HG03159 (cell line): ENCODE results near the gene CCDC77.

Source experiments
- ATAC-seq: cut with Tn5 transposase; IDR thresholded peaks from one replicate; pipeline ENCODE4 v1.9.1; 2021; ENCODE audit warnings: mild to moderate bottlenecking, moderate library complexity; ENCODE audit not compliant: unreplicated experiment

The CCDC77 gene

DNA sequence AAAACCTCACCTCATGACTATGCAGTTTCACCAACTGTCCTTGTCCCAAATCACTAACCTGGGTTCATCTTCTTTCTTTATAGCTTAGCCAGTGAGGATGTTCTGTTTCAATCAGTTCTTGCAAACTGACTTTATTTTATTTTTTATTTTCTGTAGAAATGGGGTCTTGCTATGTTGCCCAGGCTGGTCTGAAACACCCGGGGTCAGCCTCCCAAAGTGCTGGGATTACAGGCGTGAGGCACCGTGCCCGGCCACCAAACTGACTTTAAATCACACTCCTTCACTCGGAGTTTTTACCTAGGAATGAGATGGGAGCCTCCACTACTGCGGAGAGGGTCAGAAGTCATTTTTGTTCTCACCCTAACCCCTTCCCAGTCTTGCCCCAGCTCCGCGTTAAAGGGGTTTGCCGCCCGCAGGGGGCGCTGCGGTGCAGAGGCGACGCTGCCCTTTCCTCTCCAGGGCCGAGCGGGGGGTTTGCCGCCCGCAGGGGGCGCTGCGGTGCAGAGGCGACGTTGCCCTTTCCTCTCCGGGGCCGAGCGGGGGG is 51.3 kb downstream of the CCDC77 start:
- no peak for ATAC-seq

GRCh38 chr12:454833-455232 is 53.4 kb downstream of the CCDC77 start:
- no peak for ATAC-seq

- no peak for ATAC-seq
These were observed 54.4 kb downstream of the CCDC77 start for GRCh38 chr12:455821-456220.

DNA sequence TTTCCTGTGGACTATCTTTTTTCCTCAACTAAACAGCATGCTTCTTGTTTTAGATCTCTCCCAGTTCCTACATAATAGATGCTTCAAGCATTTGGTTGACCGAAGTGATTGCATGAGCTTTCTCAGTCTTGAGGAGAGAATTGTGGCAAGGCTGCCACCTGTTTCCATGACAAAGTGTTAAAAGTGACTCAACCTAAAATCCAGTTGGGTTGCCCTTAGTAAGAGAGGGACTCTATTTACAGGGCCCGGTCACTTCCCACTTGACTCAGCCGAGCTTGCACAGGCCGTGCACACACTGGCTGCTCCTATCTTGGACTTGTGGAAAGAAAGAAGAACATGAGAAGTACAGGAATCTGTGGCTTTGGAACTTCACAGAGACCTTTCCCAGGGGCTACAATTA is 56.2 kb downstream of the CCDC77 start:
- ATAC-seq: no peak

GRCh38 chr12:459050-459429 is 57.6 kb downstream of the CCDC77 start:
- ATAC-seq: no peak

GRCh38 chr12:459430-460258 is 58.2 kb downstream of the CCDC77 start, which contains the start of gene B4GALNT3:
TSS of gene B4GALNT3 (plus strand) at chr12:459939. CDS start at chr12:460377, 438 bp downstream.
- ATAC-seq: no peak

DNA sequence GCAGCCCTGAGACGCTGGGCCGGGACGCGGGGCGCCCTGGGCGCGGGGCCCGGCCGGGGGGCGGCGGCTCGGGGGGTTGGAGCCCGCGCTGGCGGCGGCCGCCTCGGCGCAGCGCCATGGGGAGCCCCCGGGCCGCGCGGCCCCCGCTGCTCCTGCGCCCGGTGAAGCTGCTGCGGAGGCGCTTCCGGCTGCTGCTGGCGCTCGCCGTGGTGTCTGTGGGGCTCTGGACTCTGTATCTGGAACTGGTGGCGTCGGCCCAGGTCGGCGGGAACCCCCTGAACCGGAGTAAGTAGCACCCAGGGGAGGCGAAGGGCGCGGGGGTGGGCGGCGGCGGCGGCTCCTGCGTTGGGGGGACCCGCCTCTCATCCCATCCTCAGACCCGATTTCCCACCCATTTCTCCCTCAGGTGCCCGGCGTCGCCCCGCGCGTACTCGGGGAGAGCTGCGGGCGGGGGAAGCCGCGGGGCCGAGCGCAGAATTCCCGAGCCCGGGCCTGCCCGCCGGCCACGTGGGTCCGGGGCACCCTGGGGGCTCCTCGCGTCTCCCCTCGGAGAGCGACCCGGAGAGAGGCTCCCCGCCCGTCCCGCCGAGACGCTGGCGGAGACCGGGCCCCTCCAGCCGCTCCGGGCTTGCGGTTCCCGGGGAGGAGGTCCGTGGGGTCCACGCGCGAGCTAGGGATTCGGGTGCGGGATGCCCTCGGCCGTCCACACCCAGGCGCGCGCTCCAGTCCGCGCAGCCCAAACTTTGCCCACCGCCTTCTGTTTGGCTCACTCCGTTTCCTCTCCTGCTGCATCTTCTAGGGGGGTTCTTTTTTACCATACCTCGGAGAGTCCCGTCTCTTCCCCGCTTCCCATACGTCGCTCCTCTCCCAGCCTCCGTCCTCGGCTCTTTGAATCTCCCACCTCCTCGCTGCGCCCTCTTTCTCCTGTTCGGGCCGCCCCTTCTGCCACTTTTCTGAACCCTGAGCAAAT is 59.1 kb downstream of the CCDC77 start:
- no peak for ATAC-seq

DNA sequence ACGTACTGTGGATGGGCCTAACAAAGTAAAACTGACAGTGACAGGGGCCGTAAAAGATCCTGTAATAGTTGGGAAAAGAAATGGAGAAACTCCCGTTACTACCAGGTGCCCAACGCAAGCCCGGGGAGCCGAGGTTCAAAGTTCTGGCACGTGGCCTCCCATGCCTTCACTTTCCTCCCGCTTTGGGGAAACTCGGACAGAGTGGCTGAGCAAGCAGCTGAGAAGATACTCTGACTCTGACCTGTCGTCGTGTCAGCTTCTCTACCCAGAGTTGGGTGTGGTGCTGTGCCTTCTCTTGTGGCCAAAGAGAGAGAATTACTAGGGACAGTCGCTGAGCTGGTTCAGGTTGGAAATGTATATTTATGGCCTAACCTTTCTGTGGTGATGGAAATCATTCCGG is 60.0 kb downstream of the CCDC77 start:
- no peak for ATAC-seq

- ATAC-seq: no peak
These were observed 61.7 kb downstream of the CCDC77 start for GRCh38 chr12:462936-463705.

GRCh38 chr12:464484-465267 is 63.2 kb downstream of the CCDC77 start:
- ATAC-seq: no peak

DNA sequence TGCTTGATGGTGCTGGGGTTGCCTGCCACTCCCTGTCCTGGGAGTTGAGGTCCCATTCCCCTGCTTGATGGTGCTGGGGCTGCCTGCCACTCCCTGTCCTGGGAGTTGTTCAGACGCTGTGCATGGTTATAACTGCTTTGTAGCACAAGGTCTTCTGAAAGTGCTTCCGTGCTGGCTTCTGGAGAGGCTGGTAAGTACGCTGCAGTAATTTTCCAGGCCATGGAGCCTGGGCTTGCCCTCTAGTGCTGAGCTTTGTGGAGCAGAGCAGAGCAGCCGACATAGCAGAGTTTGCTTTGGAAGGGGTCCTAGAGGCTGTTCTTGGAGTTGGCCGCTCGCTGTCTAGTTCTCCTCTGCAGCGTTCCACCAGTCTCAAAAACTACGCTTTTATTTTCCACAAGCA is 64.6 kb downstream of the CCDC77 start:
- ATAC-seq: no peak

- no peak for ATAC-seq
These were observed 65.3 kb downstream of the CCDC77 start for GRCh38 chr12:466762-467161.

DNA sequence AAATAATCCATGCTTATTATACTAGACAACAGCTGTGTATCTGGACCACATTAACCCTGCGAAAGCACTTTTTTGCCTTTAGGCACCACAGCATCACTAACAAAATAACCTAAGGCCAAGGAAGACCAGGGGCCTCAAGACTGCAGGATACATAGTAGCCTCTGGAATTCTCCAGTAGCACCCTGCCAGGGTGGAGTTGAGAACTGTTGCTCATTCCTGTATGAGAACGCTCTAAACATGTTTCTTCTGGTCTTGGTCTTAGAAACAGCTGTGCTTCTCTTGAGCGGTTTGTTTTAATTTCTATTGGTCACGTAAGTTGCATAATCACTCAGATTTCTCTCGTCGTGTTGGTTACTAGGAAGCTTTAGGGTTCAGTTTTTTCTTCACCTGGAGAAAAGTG is 66.1 kb downstream of the CCDC77 start:
- ATAC-seq: no peak

DNA sequence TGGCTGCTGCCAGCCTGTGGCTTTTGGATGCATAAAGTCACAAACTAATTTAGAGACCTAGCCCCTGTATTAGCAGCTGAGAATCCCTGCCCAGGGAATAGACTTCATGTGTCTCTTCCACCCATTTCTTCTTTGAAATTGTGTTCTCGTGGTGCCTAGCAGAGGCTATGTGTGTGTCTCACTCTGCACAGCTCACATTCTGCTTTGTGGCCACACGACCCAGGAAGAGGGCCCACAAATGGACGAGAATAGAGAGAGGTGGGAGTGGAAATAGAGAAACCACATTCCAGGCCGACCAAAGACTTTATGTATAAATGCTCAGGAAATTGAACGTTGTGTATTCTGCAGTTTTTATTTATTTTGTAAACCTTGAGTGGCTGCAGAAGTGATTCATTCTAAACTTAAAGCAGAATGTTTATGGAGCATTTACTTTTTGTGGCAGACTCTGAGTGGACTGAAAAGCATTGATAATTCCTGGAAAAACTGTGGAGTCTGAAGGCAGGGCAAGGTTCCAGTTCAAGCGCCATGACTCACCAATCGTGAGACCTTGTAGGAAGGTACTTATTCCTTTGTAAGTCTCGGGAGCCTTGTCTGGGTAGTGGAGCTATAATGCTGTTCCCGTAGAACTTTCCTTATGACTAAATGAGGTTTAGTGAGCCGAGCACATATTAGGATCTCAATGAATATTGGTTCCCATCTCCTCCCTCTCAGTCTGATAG is 67.4 kb downstream of the CCDC77 start:
- no peak for ATAC-seq

GRCh38 chr12:470133-470532 is 68.7 kb downstream of the CCDC77 start:
- no peak for ATAC-seq

DNA sequence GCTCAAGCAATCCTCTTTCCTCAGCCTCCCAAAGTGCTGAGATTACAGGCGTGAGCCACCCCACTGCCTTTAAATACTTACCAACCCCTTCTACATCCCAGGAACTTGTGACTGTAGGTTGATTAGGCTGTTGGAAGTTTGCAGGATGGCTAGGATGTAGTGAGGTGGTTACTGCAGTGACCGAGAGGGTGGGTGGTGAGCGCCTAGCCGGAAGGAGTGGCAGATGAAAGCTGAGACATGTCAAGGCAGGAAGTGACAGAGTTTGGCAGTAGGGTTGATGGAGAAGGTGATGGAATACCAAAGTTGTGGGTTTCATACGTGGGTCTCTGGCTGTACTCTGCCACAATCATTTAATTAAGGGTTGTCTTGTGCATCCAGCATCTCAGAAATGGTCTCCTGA is 71.8 kb downstream of the CCDC77 start:
- no peak for ATAC-seq

GRCh38 chr12:473863-474577 is 72.6 kb downstream of the CCDC77 start:
- no peak for ATAC-seq

DNA sequence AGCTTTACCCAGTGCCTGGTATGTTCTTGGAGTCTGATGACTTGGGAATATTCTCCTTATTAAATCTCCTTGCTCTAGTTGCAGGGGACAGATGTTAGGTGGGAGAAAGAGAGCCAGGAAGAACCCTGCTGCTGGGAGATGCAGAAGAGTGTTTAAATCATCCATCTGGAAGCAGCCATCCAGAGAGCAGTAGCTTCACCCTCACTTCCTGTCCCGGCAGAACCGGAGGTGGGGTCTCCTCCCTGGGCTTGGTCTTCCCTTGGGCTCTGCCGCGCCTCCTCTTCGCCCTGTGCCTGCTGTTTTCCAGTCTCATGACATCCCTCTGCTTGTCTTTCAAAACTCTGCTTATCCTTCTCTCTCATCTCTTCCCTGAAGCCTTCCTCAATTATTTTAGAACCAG is 73.8 kb downstream of the CCDC77 start:
- ATAC-seq: no peak

DNA sequence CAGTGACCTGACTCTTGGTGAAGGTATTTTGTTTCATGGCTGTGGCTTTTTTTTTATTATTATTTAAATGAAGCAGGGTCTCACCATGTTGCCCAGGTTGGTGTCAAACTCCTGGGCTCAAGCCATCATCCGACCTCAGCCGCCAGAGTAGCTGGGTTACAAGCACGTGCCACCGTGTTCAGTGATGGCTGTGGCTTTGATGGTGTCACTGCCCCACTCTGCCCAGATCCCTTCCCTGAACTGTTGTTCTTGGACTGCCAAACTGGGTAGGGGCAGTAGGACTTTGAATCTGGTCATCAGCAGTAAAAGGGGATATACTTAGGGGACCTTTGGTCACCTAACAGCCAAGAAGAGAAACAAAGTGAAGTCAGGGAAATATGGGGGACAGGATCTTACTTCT is 77.7 kb downstream of the CCDC77 start:
- no peak for ATAC-seq
